ENCODE measurements around the gene TYW1B.
"Not testable (repeated sequence)": the region's sequence is repeated elsewhere in the genome, so short reads cannot be mapped to it uniquely, and the experiment has no call there.

GRCh38 chr7:72743801-72744200 lies 84.2 kb downstream of the TYW1B start:
- TF ChIP-seq, protein P1, sequence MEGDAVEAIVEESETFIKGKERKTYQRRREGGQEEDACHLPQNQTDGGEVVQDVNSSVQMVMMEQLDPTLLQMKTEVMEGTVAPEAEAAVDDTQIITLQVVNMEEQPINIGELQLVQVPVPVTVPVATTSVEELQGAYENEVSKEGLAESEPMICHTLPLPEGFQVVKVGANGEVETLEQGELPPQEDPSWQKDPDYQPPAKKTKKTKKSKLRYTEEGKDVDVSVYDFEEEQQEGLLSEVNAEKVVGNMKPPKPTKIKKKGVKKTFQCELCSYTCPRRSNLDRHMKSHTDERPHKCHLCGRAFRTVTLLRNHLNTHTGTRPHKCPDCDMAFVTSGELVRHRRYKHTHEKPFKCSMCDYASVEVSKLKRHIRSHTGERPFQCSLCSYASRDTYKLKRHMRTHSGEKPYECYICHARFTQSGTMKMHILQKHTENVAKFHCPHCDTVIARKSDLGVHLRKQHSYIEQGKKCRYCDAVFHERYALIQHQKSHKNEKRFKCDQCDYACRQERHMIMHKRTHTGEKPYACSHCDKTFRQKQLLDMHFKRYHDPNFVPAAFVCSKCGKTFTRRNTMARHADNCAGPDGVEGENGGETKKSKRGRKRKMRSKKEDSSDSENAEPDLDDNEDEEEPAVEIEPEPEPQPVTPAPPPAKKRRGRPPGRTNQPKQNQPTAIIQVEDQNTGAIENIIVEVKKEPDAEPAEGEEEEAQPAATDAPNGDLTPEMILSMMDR (conservative IDR thresholded peaks at IDR 0.05; ENCODE audit: low read depth, low read length): not testable (repeated sequence)
- not testable (repeated sequence) for TF ChIP-seq EZH2 (IDR thresholded peaks at IDR 0.05; ENCODE audit: borderline replicate concordance, low read depth, low read length, poor library complexity, severe bottlenecking)
